Fibroblast of lung (primary cell): Measurements from ENCODE around the gene CD2AP. TPM values are rescaled to one million over a fixed set of nuclear protein-coding genes. Genes with fewer than 3 reads are reported as not detected.

ENCODE experiments used
- DNase-seq, 2 donors: peaks; one replicate each; pipeline versions ENCODE4 v3.0.0 to v3.0.0-alpha.2; 2010; ENCODE audit warnings: low read depth in 2 of 2
- H2AFZ ChIP-seq: 2 replicates; pipeline ENCODE4 v1.5.1; 2012; ENCODE audit warnings: low read length, control low read depth, inconsistent platforms
- H3K27ac ChIP-seq: 2 replicates; pipeline ENCODE4 v1.5.1; 2011; ENCODE audit warnings: low read length, control low read depth; ENCODE audit not compliant: insufficient read depth
- H3K27me3 ChIP-seq: 2 replicates; pipeline ENCODE4 v1.5.1; 2011; ENCODE audit warnings: mild to moderate bottlenecking, low read length; ENCODE audit not compliant: control insufficient read depth, insufficient read depth
- H3K36me3 ChIP-seq: 2 replicates; pipeline ENCODE4 v1.5.1; 2011; ENCODE audit warnings: low read length; ENCODE audit not compliant: control insufficient read depth, insufficient read depth
- H3K4me1 ChIP-seq: 2 replicates; pipeline ENCODE4 v1.5.1; 2011; ENCODE audit warnings: low read length; ENCODE audit not compliant: control insufficient read depth, insufficient read depth; ENCODE audit errors: extremely low read depth
- H3K4me2 ChIP-seq: 2 replicates; pipeline ENCODE4 v1.5.1; 2011; ENCODE audit warnings: low read length, control low read depth; ENCODE audit not compliant: insufficient read depth; ENCODE audit errors: extremely low read depth
- H3K4me3 ChIP-seq, 4 experiments: fragments of 200-600 bp in 1 of 4; sonication (generic) in 1 of 4; replicated peaks in 1 of 4; 2 replicates each; pipeline ENCODE4 v1.5.1; 2011 to 2016; ENCODE audit warnings: low read length in 4 of 4, low read depth in 3 of 4, mild to moderate bottlenecking in 3 of 4, control low read depth in 2 of 4, inconsistent platforms in 1 of 4, mixed read lengths in 1 of 4; ENCODE audit not compliant: insufficient read depth in 1 of 4; ENCODE audit errors: control extremely low read depth in 1 of 4
- H3K79me2 ChIP-seq: 2 replicates; pipeline ENCODE4 v1.5.1; 2012; ENCODE audit warnings: mild to moderate bottlenecking, low read length, inconsistent platforms; ENCODE audit not compliant: control insufficient read depth, insufficient read depth
- H3K9ac ChIP-seq: 2 replicates; pipeline ENCODE4 v1.5.1; 2011; ENCODE audit warnings: mild to moderate bottlenecking, low read length, control low read depth; ENCODE audit not compliant: insufficient read depth
- H3K9me3 ChIP-seq: 2 replicates; pipeline ENCODE4 v1.5.1; 2012; ENCODE audit warnings: low read depth, low read length; ENCODE audit not compliant: control insufficient read depth, insufficient read depth
- H4K20me1 ChIP-seq: 2 replicates; pipeline ENCODE4 v1.5.1; 2011; ENCODE audit warnings: low read length; ENCODE audit not compliant: control insufficient read depth, insufficient read depth; ENCODE audit errors: extremely low read depth
- CTCF ChIP-seq, 2 donors: IDR thresholded peaks in 1 of 2; conservative IDR thresholded peaks in 1 of 2; 1 replicate in 1 of 2; 2 replicates in 1 of 2; pipeline ENCODE4 v1.5.1; 2011 to 2012; ENCODE audit warnings: low read length in 2 of 2, control low read depth in 1 of 2, inconsistent platforms in 1 of 2, low read depth in 1 of 2, mild to moderate bottlenecking in 1 of 2
- EZH2 ChIP-seq: IDR thresholded peaks from 2 replicates; pipeline ENCODE4 v1.5.1; 2012; ENCODE audit warnings: low read length, control low read depth, mild to moderate bottlenecking; ENCODE audit errors: missing control alignments
- polyA minus RNA-seq: library from RNA; depleted of rRNA, polyadenylated mRNA; stranded (reverse); fragments of >200 nt; gene quantifications from 2 replicates; pipeline ENCODE4 v1.2.3, GENCODE V29; 2011; ENCODE audit warnings: low replicate concordance
- polyA plus RNA-seq, 2 donors: library from polyadenylated mRNA; depleted of rRNA in 1 of 2; stranded (reverse) in 1 of 2; unstranded in 1 of 2; fragments of >200 nt; gene quantifications; 2 replicates each; pipeline ENCODE4 v1.2.1, GENCODE V29; 2011 to 2012; ENCODE audit warnings: missing spikeins in 1 of 2
- total RNA-seq: library from RNA; depleted of rRNA; stranded (reverse); fragments of >200 nt; gene quantifications from 2 replicates; pipeline ENCODE4 v1.2.1, GENCODE V29; 2014

Gene CD2AP
- total RNA-seq: 13.6 and 15.7 TPM in 2 replicates
- 12.3 and 17.2 TPM in 2 replicates for polyA plus RNA-seq
- 9.1 and 12.9 TPM in 2 replicates for polyA plus RNA-seq (2012)
- 0.20 and 0.52 TPM in 2 replicates for polyA minus RNA-seq

- peaks cover 43% of the 10 kb centered on the region for H3K79me2 ChIP-seq
- no peaks in the 10 kb centered on the region for H3K36me3 ChIP-seq
- H2AFZ ChIP-seq: peak within 1 kb of the TSS; percentile 94
- peak within 1 kb of the TSS; percentile 95 for H3K9ac ChIP-seq
- peak; percentile 76 to 77 for DNase-seq
- no peaks in the 10 kb centered on the region for H3K9me3 ChIP-seq
- no peaks in the 10 kb centered on the region for H4K20me1 ChIP-seq
- peak within 1 kb of the TSS; percentile 96 for H3K4me2 ChIP-seq
- peak within 1 kb of the TSS; percentile 81 for H3K27ac ChIP-seq
- H3K27me3 ChIP-seq: no peaks in the 10 kb centered on the region
- no peaks in the 10 kb centered on the region for H3K4me1 ChIP-seq
- TF ChIP-seq CTCF (conservative IDR thresholded peaks at IDR 0.05 in 1 of 2, IDR thresholded peaks at IDR 0.05 in 1 of 2; ENCODE audit: low read depth in 1 of 2, low read length in 2 of 2) (no peak), EZH2 (no peak)
- peak within 1 kb of the TSS; percentile 70 to 94 (median 88) for H3K4me3 ChIP-seq
Observed at GRCh38 chr6:47477497-47478232, at the start of gene CD2AP. Gene CD2AP (plus strand): TSS chr6:47477789. CDS start chr6:47478245, 456 bp downstream.

GRCh38 chr6:47428288-47428687 is 49.3 kb upstream of the CD2AP start:
- Histone ChIP-seq H3K27ac (no peak overlapping the region), H3K4me2 (no peak overlapping the region), H3K9ac (no peak overlapping the region), H3K79me2 (no peaks in the 10 kb centered on the region), H3K4me1 (no peaks in the 10 kb centered on the region), H3K36me3 (no peaks in the 10 kb centered on the region), H3K27me3 (no peaks in the 10 kb centered on the region), H2AFZ (no peak overlapping the region), H3K4me3 (no peak overlapping the region), H3K9me3 (no peaks in the 10 kb centered on the region), H4K20me1 (no peaks in the 10 kb centered on the region)
- DNase-seq: no peak
- TF ChIP-seq CTCF (conservative IDR thresholded peaks at IDR 0.05 in 1 of 2, IDR thresholded peaks at IDR 0.05 in 1 of 2; ENCODE audit: low read depth in 1 of 2, low read length in 2 of 2): no peak
- TF ChIP-seq EZH2: no peak

GRCh38 chr6:47428746-47429664 is 48.6 kb upstream of the CD2AP start:
- H3K4me1 ChIP-seq: no peaks in the 10 kb centered on the region
- no peak for DNase-seq
- TF ChIP-seq CTCF (conservative IDR thresholded peaks at IDR 0.05 in 1 of 2, IDR thresholded peaks at IDR 0.05 in 1 of 2; ENCODE audit: low read depth in 1 of 2, low read length in 2 of 2): no peak
- no peak for TF ChIP-seq EZH2

More at GRCh38 chr6:47428746-47429664, 48.6 kb upstream of the CD2AP start:
- H3K4me2 ChIP-seq: no peak overlapping the region
- H3K79me2 ChIP-seq: no peaks in the 10 kb centered on the region
- no peak overlapping the region for H2AFZ ChIP-seq
- H3K27ac ChIP-seq: no peak overlapping the region
- no peaks in the 10 kb centered on the region for H3K36me3 ChIP-seq
- H3K4me3 ChIP-seq: no peak overlapping the region
- no peaks in the 10 kb centered on the region for H4K20me1 ChIP-seq
- H3K27me3 ChIP-seq: no peaks in the 10 kb centered on the region
- H3K9ac ChIP-seq: no peak overlapping the region
- H3K9me3 ChIP-seq: no peaks in the 10 kb centered on the region
